Thyroid gland (tissue), 4 donors: ENCODE measurements around the gene SZRD1.

ENCODE experiments used
- POLR2A ChIP-seq, 2 donors: fragments of 450-650 bp; IDR thresholded peaks; one replicate each; pipeline ENCODE4 v1.6.1; 2017; ENCODE audit warnings: antibody characterized with exemption in 2 of 2, mild to moderate bottlenecking in 2 of 2, moderate library complexity in 1 of 2
- TF ChIP-seq, protein P1 (sequence below), 6 experiments: fragments of 200-600 bp in 3 of 6; fragments of 450-650 bp in 3 of 6; sonication (generic) in 3 of 6; IDR thresholded peaks; one replicate each; pipeline ENCODE4 v1.5.1; 2016 to 2019; ENCODE audit warnings: antibody characterized with exemption in 6 of 6, mild to moderate bottlenecking in 2 of 6, inconsistent platforms in 1 of 6, moderate library complexity in 1 of 6

DNA sequence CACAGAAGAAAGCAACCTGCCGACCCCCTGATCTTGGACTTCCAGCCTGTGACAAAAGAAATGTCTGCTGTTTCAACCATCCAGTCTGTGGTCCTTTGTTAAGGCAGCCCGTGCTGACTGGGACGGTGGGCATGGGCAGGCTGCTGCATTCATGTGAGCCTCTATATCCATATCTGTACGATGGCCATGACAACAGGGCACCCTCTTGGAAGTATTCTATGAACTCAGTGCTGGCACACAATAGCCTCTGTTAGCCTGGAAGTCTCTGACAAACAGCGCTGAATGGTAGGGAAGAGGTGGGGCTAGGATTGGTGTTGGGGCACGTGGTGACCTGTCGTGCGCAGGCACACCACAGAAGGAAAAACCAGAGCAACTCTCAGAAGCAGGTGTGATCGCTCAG lies 39.8 kb downstream of the SZRD1 start:
- TF ChIP-seq, protein P1, sequence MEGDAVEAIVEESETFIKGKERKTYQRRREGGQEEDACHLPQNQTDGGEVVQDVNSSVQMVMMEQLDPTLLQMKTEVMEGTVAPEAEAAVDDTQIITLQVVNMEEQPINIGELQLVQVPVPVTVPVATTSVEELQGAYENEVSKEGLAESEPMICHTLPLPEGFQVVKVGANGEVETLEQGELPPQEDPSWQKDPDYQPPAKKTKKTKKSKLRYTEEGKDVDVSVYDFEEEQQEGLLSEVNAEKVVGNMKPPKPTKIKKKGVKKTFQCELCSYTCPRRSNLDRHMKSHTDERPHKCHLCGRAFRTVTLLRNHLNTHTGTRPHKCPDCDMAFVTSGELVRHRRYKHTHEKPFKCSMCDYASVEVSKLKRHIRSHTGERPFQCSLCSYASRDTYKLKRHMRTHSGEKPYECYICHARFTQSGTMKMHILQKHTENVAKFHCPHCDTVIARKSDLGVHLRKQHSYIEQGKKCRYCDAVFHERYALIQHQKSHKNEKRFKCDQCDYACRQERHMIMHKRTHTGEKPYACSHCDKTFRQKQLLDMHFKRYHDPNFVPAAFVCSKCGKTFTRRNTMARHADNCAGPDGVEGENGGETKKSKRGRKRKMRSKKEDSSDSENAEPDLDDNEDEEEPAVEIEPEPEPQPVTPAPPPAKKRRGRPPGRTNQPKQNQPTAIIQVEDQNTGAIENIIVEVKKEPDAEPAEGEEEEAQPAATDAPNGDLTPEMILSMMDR (IDR thresholded peaks at IDR 0.05): no peak
- no peak for TF ChIP-seq POLR2A (IDR thresholded peaks at IDR 0.05)
